Measurements from ENCODE around the gene LRRC56.
A peak's percentile ranks its signal among the peaks of the same experiment; 100 is the strongest.

The LRRC56 gene

DNA sequence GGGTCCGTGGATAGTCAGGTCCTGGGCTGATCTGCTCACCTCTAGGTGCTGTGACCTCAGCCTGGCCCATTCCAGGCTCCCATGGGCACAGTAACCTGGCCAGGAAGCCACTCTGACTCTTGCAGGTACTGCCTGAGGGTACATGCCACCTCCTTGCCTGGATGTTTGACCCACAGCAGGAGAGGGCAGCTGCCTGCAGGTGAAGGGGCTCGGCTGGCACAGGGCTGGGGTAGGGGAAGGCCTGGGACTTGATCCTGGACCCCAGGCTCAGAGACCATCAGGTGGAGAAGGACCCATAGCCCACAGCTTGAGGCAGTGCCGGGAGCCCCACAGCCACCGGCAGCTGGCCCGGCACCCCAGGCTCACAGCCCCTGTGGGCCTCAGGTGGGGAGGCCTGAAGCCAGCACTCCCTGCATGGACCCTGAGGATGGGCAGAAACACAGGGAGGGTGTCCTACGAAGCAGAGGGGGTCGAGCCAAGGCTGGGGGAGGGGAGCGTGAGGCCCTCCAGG lies 2.7 kb downstream of the LRRC56 start:
- DNase-seq (ENCODE audit: low spot score) = no peak

DNA sequence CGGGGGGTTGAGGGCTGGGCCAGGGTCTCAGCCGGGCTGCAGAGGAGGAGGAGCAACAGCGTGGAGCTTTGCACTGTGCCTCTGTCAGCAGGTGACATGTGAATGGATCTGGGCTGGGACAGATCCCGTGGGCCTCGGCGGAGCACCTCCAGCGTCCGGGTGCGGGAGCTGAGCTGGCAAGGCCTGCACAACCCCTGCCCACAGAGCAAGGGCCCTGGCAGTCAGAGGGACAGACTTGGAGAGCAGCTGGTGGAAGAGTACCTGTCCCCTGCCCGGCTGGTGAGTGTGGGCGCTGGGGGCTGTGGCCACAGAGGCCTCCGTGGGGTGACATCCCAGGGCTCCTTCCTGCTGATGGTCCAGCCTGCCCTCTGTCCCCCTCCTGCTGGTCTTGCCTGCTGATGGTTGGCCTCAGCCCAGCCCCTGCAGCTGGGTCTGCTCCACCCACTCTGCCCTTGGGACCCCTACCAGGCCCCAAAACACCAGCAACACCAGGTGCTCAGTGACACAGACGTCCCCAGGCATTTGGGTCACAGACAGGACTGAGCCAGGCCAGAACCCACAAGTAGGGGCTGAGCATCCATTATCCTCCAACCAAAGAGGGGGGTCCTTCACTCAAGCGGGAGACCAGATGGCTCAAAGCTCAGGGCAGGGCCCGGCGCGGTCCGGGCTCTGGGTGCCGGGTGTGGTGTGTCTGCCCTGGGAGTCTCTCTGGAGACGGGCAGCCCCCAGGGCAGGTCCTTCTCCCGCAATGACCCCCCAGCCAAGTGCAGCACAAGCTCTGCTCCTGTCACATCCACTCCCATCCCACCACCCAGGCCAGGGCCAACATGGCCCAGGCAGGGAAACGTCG lies 3.5 kb downstream of the LRRC56 start:
- DNase-seq (ENCODE audit: low spot score) = no peak

DNA sequence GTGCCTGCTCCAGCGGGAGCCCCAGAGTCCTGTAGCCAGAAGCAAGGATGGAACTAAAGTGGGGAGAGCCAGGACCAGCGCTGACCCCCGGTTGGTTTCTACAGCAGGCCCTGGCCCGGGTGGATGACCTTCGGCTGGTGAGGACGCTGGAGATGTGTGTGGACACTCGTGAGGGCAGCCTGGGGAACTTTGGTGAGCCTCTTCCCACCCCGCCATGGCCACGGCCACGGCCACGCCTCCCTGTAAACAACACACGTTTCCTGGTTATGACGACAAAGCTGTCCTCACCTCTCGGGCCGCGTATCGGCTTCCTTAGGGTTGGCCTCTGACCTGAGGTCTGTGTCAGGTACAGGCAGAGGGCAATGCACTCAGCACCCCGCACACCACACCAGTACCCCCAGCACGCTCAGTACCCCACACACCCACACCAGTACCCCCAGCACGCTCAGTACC lies 4.1 kb downstream of the LRRC56 start:
- DNase-seq (ENCODE audit: low spot score) = no peak

DNA sequence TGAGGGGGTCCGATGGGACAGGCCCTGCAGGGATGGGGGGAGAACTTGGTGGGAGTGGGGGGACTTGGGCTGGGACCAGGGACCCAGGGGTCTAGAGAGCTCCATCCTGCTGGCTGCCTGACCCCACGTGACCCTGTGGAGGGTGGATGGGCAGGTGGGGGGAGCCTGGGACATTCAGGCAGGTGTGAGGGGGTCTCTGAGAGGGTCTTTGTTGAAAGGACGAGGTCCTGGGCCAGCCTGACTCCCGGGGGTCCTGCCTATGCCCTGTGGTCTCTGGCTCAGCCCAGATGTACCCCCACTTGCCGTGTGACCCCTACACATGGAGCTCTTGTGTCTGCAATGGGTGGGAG lies 7.5 kb downstream of the LRRC56 start:
- no peak for DNase-seq (ENCODE audit: low spot score)

DNA sequence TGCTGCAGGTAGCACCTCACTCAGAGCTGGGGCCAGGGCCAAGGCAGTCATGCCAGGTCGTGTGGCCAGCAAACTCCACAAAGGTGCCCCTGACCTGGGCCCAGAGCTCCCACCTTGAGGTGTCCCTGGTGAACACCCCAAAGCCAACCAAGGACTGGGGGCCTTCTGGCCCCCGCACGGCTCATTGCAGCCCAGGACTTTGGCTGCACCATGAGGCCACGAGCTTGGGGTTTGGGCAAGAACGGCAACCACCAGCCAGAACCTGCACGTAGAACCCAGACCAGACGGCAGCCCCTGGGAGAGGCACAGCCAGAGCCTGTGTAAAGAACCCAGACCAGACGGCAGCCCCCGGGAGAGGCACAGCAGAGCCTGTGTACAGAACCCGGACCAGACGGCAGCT lies 7.8 kb downstream of the LRRC56 start:
- DNase-seq (ENCODE audit: low spot score) = no peak

DNA sequence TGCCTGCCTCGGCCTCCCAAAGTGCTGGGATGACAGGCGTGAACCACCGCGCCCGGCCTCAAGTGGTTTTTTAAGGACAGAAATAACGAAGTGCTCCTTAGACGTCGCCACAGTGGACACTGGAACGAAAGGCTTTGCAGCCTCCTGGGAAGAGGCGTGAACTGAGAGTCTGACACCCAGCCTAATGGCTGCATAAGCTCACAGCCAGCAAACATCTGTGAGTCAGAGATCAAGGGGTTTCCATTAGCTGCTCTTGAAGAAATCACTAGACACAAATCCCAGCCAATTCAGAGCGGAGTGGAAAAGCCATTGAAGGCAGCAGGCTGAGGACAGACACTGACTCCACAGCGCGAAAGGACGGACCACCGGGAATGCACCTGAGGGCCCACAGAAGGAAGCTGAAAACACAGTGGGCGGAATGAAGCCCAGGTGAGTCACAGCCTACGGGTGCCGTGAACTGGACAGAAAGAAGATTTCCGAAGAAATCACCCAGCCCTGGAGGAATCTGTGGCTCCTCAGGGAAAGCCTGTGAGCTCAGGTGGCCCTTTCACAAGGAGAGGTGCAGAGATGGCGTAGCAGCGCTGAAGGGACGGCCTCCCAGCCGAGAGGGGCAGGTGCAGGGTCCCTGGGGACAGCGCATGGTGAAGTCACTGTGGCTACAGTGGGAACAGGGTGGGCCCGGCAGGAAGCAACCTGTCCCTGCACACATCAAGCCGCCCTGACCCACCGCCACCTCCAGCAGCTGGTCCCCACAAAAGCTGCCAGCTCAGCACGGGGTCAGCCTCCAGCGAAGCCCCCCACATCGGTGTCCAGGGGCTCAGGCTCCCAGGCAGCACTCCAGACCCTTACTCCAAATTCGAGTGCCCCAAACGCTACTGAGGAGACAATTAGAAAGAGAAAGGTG lies 11.6 kb downstream of the LRRC56 start:
- DNase-seq (ENCODE audit: low spot score) = no peak

DNA sequence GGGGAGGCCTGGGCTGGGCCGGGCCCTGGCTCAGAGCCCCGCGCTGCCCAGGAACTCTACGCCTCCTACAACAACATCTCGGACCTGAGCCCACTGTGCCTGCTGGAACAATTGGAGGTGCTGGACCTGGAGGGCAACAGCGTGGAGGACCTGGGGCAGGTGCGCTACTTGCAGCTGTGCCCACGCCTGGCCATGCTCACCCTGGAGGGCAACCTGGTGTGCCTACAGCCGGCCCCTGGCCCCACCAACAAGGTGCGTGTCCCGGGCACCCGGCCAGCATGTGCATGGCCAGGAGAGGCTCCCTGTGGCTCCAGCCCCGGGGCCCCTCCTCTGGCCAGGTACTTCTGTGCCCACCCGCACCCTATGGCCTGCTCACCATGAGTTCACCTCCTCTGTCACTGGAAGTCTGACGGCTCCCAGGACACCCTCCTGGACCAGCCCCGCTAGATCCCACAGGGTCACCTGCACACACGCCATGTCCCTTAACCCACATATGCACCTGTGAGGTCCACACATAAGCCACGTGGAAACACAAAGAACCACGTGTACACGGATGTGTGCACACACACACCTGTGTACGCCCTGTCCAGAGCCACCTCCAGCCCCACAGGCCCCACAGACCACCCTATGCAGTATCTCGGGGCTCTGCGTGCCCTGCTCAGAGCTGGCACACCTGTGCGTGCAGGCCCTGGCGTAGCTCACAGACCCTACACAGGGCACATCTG lies 12.9 kb downstream of the LRRC56 start:
- DNase-seq (ENCODE audit: low spot score) = no peak

DNA sequence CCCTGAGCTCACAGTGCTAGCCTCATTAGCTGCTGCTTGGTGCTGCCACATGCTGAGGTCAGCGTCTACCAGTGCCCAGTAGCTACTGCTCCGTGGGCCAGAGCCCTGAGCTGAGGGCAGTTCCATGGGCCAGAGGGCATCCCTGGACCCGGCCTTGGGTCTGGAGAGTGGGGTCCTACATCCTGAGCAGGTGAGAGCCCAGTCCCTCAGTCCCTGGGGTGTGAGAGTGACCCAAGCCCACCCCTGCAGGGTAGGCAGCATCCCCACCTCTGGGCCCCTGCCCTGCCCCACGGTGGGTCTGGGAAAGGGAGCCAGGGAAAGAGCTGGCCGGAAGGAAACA lies 13.4 kb downstream of the LRRC56 start:
- no peak for DNase-seq (ENCODE audit: low spot score)

DNA sequence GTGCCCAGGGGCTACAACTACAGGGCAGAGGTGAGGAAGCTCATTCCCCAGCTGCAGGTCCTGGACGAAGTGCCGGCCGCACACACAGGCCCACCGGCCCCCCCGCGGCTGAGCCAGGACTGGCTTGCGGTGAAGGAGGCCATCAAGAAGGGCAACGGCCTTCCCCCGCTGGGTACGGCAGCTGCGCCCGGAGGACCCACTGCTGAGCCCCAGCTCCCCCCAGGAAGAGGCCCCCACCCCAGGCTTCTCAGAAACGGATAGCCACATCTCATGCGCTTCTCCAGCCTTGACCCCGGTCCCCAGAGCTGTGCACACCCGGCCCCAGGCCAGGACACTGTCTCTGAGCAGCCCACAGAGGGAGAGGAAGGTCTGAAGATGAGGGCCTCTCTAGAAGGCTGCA lies 13.8 kb downstream of the LRRC56 start:
- DNase-seq (ENCODE audit: low spot score) = no peak

DNA sequence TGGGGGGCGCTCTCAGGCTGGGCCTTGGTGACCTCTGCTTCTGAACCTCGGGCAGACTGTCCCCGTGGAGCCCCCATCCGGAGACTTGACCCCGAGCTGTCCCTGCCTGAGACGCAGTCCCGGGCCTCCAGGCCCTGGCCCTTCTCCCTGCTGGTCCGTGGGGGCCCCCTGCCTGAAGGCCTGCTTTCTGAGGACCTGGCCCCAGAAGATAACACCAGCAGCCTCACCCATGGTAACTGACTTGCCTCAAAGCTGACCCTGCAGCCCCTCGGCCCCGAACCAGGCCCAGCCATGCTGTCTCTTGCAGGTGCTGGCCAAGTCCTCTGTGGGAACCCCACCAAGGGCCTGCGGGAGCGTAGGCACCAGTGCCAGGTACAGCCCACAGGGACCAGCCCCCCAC lies 14.3 kb downstream of the LRRC56 start:
- no peak for DNase-seq (ENCODE audit: low spot score)

DNA sequence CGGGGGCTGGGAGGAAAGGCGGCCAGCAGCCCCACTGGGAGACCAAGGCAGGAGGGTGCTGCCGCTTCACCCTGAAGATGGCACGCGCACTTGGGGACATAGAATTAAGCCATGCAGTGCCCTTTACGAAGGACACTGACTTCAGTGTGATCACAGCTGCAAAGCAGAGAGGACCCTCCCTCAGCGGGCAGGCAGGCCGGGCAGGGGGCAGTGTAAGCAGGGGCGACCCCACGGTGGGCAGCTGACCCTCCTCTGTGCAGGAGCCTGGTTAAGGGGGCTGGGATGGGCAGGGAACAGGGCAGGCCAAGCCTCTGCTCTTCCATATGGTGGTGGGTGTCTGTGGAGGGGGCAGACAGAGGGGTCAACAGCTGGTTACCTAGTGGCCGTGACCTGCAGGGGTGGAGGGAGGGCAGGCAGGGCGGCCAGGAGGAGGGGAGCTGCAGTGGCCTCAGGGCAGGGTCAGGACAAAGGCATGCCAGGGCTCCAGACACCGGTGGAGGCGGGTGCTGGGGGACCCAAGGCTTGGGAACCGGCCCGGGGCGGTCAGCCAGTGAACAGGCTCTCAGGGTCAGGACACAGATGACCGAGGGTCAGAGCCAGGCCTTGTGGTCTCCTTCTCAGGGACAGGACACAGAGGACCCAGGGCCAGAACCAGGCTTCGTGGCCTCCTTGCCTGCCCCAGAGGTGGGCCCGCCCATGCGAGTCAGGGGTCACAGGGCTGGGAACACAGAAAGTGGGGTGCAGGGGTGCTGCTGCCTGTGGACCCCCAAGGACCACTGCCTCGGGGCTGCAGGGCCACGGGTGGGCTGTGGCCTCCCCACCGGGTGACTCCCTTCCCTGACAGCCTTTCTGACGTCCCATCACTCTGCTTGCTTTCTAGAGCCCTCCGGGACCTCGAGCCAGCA lies 16.0 kb downstream of the LRRC56 start:
- no peak for DNase-seq (ENCODE audit: low spot score)

DNA sequence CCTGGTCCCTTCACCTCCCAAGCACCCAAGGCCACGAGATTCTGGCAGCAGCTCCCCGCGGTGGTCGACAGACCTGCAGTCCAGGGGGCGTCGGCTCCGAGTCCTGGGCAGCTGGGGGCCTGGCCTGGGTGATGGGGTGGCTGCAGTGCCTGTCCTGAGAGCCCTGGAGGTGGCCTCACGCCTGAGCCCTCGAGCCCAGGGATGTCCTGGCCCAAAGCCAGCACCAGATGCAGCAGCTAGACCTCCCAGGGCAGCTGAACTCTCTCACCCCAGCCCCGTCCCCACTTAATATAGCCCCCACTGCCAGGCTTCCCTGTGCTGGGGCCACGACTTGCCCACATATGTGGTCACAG lies 16.6 kb downstream of the LRRC56 start:
- DNase-seq (ENCODE audit: low spot score) = no peak

DNA sequence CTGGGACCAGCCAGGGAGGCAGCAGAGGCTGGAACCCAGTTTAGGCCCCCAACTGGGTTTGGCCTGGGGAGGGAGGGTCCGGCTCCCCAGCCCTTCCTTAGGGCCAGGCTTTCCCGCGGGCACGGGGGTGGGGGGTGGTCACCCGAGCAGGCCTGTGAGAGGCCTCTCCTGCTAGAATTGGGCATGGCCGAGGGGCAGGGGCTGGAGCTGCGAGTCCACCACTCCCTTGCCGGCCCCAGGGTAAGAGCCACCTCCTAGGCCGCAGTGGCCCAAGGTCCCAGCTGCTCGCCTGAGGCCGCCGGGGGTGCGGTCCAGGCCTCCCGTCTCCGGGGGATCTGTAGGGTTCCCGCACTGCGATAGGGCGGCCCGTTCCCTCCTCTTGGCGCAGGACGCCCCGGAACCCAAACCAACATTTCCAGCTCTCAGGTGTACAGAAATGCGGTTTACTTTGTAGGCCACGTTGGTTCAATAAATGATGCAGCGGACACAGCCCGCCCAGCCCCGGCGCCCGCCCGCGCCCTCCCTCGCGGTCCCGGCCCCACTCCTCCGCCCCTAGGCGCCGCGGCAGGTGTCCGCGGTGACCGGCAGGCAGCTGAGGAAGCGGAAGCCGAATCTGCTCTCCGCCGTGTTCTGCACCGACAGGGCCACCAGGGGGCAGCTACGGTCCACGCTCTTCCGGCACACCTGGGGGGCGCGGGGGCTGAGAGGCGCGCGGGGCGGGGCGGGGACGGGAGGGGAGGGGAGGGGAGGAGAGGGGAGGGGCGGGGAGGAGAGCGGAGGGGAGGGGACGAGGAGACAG lies 17.3 kb downstream of the LRRC56 start:
- DNase-seq (ENCODE audit: low spot score) = peak; percentile 71

DNA sequence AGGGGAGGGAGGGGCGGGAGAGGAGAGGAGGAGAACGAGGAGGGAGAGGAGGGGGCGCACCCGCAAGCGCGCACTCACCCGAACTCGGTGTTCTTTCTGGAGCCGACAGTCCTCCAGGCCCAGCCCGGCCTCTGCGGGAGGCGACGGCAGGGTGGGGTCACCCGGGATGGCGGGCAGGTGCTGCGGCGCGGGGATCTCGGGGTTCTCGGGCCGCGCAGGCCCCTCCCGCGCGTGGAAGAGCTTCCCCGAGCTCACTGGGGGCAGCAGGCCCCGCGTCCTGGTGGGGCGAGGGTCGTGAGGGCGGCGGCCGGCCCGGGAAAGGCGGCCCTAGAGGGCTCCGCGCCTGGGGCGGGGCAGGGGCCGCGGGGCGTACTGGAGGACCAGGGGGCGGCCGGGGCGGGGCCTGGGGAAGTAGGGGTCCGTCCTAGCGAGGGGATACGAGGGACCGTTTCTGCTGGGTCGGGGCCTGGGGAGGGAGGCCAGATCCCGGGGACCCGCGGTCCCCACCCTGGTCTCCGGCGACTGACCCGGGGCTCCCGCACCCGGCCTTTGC lies 18.0 kb downstream of the LRRC56 start:
- no peak for DNase-seq (ENCODE audit: low spot score)

DNA sequence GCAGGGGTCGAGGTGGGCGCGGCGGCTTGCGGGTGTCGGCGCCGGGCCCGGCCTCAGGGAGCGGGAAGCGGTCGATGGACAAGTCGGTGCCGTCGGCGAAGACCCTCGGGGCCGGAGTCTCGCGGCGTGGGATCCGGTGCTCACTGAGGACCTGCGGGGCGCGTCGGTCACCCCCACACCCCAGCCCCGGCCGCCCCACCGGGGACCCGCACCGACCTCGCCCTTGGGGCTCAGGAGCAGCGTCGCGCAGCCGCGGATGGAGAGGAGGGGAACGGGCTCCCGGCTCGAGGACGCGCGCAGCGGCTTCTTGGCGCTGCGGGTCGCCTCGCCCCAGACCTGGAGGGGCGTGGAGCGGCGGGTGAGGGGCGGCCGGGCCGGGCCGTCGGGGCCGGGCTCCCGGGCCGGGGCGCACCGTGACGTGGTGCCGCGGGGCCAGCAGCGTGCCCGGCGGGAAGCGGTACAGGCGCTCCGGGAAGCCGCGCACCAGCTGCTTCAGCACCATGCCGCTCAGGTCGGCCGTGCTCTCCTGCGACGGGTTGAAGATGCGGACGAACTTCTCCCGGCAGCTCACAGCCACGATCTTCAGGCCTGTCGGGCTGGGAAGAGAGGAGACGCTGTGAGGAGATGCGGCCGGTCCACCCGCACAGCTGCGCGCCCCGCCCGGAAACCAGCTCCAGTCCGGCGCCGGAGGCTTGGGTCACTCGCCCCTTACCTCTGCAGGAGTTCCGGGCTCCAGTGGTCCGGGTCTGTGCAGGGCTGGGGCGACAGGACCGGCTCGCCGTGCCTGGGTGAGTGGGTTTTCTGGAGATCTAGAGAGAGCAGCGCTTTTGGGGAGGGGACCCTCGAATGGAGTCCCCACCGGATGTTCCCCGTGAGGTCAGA lies 18.7 kb downstream of the LRRC56 start:
- no peak for DNase-seq (ENCODE audit: low spot score)

DNA sequence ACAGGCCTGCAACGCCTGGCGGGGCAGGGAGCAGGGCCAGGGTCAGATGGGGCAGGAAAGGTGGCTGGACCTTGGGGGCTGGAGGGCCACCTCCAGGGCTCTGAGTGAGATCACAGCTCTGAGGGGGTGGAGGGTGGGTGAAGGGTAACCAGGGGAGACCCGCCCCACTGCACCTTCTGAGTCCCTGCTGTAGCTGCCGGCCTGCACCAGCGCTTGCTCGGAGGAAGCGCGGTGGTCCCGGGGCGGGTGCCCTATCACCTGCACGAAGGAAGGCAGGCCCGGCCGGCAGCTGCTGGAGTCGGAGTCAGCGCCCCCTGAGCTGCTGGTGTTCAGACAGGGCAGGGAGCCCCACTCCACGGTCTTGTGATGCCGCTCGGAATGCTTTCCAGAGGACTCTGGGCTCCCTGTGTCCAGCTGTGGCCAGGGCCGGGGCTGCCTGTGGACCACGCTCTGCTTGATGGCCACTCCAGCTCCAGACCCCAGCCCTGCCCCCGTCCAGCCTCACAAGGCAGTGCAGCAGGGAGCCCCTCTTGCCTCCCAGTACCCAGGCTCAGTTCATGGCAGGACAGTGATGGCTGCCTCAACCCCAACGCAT lies 19.4 kb downstream of the LRRC56 start:
- DNase-seq (ENCODE audit: low spot score) = no peak

DNA sequence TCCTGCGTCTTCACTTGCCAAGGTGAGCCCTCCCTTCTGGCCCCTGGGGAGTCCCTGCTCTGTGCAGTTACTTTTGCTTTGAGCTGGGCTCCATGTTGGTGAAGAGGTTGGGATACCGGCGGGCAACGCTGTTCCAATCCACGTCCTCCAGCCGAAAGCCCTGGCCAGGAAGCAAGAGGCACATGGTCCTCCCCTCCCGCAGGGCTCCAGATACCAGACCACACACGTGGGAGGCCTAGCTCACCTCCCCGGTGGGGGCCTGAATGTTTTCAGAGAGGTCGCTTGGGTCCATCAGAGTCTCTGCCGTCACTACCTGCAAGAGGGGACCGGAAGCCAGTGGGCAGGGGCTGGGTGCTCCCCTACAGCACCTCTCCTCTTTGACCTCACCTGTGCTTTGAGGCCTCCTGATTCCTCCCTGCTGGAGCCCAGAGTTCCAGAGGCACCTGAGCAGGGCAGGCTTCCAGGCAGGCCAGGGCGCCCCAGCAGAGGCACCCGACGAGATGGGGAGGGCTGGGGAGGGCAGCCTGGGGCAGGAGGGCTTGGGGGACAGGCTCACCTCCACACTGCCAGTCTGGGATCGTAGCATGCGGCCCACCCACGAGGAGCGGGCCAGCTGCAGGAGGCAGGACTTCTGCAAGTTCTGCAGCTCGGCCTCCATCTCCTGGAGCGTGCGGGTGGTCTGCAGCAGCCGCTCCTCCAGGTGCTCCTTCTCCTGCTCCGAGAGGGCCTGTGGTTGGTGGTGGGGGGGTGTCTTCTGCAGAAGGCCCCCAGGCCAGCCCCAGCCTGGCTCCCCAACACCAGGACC lies 20.2 kb downstream of the LRRC56 start:
- DNase-seq (ENCODE audit: low spot score) = no peak

DNA sequence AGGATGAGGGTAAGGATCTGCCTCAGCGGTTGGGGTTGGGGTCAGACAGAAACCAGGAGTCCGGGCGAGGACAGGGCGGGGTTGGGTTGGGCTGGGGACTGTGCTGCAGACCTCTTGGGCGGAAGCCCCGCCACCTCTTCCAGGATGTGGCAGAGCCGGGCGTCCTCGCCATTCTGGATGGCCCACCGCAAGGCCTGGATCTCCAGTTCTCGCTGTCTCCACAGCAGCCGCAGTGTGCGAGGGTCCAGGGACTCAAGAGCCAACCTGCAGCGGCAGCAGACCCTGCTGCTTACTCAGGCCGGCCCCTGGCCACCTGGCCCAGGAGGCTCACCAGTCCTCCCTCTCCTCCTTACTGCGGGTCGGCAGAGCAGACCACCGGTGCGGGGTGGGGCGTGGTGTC lies 21.2 kb downstream of the LRRC56 start:
- no peak for DNase-seq (ENCODE audit: low spot score)

Data from AG20443 (cell line).